ENCODE results near the gene CCDC144A. TPM values are rescaled to one million over a fixed set of nuclear protein-coding genes. Genes with fewer than 3 reads are reported as not detected.
"Not testable (repeated sequence)": the region's sequence is repeated elsewhere in the genome, so short reads cannot be mapped to it uniquely, and the experiment has no call there.

The CCDC144A gene
- total RNA-seq, 2 experiments from 2014 or later = 4.7 to 5.4 TPM

- H3K36me3 Mint-ChIP-seq; H3K9me3 Mint-ChIP-seq; H3K4me1 Mint-ChIP-seq (ENCODE audit: low read depth); POLR2A ChIA-PET; CTCF ChIA-PET; DNase-seq; H3K27ac Mint-ChIP-seq; intact Hi-C loops (cut with micrococcal nuclease); H3K4me3 Mint-ChIP-seq: not testable (repeated sequence)
- H3K27me3 Mint-ChIP-seq = peaks cover 10% of the 10 kb centered on the region
These were observed 4.0 kb upstream of the CCDC144A start for GRCh38 chr17:16686019-16686418.

DNA sequence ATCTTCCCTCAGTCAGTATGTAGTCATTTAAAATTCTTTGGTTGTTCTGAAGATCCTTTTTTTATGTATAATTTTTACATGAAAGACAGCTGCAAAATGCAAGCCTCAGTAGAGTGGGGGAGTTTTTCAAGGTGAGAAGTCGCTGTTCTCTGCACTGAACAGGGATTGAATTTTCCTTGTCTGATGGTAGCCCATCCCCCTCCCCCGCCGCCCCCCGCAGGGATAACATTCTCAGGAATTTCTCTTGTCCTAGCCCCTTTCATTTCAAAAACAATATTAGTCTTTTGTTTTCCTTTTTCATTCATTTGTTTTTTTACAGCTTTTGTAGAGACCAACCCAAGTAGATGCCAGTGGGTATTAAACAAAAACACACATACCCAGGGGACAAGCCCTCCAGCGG lies 2.9 kb upstream of the CCDC144A start:
- H3K36me3 Mint-ChIP-seq; H3K4me3 Mint-ChIP-seq; H3K9me3 Mint-ChIP-seq; DNase-seq; H3K27ac Mint-ChIP-seq; POLR2A ChIA-PET; intact Hi-C loops (cut with micrococcal nuclease); H3K4me1 Mint-ChIP-seq (ENCODE audit: low read depth); CTCF ChIA-PET: not testable (repeated sequence)
- H3K27me3 Mint-ChIP-seq = peaks cover 10% of the 10 kb centered on the region

DNA sequence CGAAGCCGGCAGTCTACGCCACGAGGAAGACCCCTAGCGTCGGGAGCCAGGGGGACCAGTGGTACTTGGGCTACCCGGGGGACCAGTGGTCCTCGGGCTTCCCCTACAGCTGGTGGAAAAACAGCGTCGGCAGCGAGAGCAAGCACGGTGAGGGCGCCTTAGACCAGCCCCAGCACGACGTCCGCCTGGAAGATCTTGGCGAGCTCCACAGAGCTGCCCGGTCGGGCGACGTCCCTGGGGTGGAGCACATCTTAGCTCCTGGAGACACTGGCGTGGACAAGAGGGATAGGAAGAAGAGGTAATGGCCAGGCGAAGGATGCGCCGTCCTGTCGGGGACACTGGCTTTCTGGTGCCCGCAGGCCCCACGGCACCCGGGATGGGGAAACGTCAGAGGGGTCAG lies 406 bp downstream of the CCDC144A start:
- DNase-seq; POLR2A ChIA-PET; intact Hi-C loops (cut with micrococcal nuclease); H3K27me3 Mint-ChIP-seq; H3K9me3 Mint-ChIP-seq; H3K27ac Mint-ChIP-seq; H3K4me1 Mint-ChIP-seq (ENCODE audit: low read depth); H3K36me3 Mint-ChIP-seq: not testable (repeated sequence)
- CTCF ChIA-PET = interaction anchor here (0.8 to 1.9 kb wide), 3 partner anchors 37 to 154 kb away, joined by 4 to 11 read pairs (median 5); no protein-coding TSS in a partner anchor
- H3K4me3 Mint-ChIP-seq = peak overlapping the region; percentile 20

GRCh38 chr17:16697603-16698002 lies 7.6 kb downstream of the CCDC144A start:
- intact Hi-C loops (cut with micrococcal nuclease) = not testable (repeated sequence)

DNA sequence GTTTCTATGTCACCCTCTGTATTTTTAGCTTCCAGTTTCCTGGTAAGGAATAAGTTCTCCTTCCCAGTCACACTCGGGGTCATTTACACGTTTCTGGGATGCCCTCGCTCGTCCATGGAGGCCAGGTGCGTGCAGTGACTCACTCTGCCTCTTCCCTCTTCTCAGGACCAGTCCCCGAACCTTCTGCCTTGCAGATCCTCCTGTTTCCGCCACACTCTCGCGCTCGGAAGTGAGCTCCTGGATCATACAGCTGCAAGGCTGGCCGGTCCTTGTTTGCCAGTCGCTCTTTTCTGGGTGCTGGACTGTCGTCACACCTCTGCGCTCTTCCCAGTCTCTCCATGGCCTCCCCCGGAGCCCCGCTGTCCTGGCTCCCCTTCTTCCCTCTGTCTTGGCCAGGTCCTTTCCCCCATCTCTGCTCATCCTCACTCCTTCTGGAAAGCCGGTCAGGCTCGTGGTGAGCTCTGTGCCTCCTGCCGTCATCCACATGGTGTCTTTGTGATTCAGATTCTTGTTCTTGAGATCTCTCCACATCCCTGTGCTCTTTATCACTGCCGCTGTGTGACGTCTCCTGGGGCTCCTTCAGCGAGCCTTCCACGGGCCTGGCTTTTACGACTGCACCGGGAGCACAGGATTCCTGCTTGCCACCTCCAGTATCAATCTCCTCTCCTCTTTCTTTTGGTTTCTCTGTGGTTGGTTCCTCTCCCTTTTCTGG lies 55.6 kb downstream of the CCDC144A start:
- H3K27ac Mint-ChIP-seq; intact Hi-C loops (cut with micrococcal nuclease); CTCF ChIA-PET; H3K9me3 Mint-ChIP-seq; H3K36me3 Mint-ChIP-seq; POLR2A ChIA-PET; H3K4me3 Mint-ChIP-seq; H3K4me1 Mint-ChIP-seq (ENCODE audit: low read depth); DNase-seq: not testable (repeated sequence)
- H3K27me3 Mint-ChIP-seq = peaks cover 31% of the 10 kb centered on the region

More at GRCh38 chr17:16697603-16698002, 7.6 kb downstream of the CCDC144A start:
- H3K9me3 Mint-ChIP-seq; DNase-seq; H3K27ac Mint-ChIP-seq; H3K4me3 Mint-ChIP-seq; H3K27me3 Mint-ChIP-seq; H3K36me3 Mint-ChIP-seq; POLR2A ChIA-PET; H3K4me1 Mint-ChIP-seq (ENCODE audit: low read depth); CTCF ChIA-PET: not testable (repeated sequence)

- intact Hi-C loops (cut with micrococcal nuclease); H3K36me3 Mint-ChIP-seq; POLR2A ChIA-PET; H3K9me3 Mint-ChIP-seq; H3K27ac Mint-ChIP-seq; DNase-seq; H3K4me3 Mint-ChIP-seq; CTCF ChIA-PET: not testable (repeated sequence)
- peaks cover 35% of the 10 kb centered on the region for H3K27me3 Mint-ChIP-seq
- peaks cover 11% of the 10 kb centered on the region for H3K4me1 Mint-ChIP-seq (ENCODE audit: low read depth)
These were observed 56.5 kb downstream of the CCDC144A start for GRCh38 chr17:16746571-16746970.

- intact Hi-C loops (cut with micrococcal nuclease); H3K9me3 Mint-ChIP-seq; CTCF ChIA-PET; H3K4me3 Mint-ChIP-seq; DNase-seq; H3K27ac Mint-ChIP-seq; POLR2A ChIA-PET; H3K36me3 Mint-ChIP-seq: not testable (repeated sequence)
- peaks cover 11% of the 10 kb centered on the region for H3K4me1 Mint-ChIP-seq (ENCODE audit: low read depth)
- peaks cover 27% of the 10 kb centered on the region for H3K27me3 Mint-ChIP-seq
These were observed 60.5 kb downstream of the CCDC144A start for GRCh38 chr17:16750515-16750914.

DNA sequence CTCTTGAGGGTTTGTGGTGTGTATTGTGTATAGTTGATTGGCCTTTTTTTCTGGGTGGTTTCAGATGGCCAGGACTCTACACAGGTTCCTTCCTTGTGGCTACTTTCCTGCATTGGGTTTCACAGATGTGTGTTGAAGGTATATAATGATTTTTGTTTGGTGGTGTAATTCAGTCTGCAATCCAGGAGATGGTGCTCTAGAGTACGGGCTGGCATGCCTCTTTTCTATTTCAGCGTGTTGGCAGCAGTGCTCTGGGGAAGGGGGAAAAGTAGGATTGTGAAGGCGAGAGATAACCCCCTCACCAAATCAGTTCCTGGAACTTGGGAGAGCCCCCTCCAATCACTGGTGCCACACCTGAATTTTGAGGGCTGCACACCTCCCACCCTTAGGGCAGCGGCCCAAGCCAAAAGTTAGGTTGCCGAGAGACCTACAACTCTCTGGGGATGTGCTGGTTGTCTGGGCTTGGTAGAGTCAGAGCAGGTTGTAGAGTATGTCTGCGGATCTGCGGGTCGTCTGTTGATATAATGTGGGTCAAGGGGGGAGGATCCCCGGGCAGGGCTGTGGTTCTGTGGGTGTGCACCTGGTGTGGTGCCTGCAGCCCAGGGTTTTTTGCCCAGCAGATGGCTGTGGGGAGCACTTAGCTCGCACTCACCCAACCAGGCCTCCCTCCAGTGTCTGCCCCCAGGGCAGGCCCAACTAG lies 61.3 kb downstream of the CCDC144A start:
- POLR2A ChIA-PET; H3K36me3 Mint-ChIP-seq; DNase-seq; intact Hi-C loops (cut with micrococcal nuclease); H3K4me1 Mint-ChIP-seq (ENCODE audit: low read depth); H3K9me3 Mint-ChIP-seq; CTCF ChIA-PET; H3K27ac Mint-ChIP-seq; H3K4me3 Mint-ChIP-seq: not testable (repeated sequence)
- H3K27me3 Mint-ChIP-seq = peaks cover 20% of the 10 kb centered on the region

DNA sequence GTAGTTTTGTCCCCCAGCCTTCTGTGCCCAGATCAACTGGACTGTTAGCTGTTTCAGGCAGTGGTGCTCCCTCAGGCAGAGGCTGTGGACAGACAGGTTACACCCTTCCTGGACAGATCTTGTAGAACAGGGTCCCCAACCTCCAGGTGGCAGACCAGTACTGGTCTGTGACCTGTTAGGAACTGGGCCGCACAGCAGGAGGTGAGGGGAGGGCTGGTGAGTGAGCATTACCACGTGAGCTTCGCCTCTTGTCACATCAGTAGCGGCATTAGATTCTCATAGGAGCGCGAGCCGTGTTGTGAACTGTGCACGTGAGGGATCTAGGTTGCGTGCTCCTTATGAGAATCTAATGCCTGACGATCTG lies 61.9 kb downstream of the CCDC144A start:
- DNase-seq; H3K36me3 Mint-ChIP-seq; H3K4me1 Mint-ChIP-seq (ENCODE audit: low read depth); POLR2A ChIA-PET; H3K4me3 Mint-ChIP-seq; intact Hi-C loops (cut with micrococcal nuclease); H3K9me3 Mint-ChIP-seq; H3K27ac Mint-ChIP-seq; CTCF ChIA-PET: not testable (repeated sequence)
- peaks cover 17% of the 10 kb centered on the region for H3K27me3 Mint-ChIP-seq

DNA sequence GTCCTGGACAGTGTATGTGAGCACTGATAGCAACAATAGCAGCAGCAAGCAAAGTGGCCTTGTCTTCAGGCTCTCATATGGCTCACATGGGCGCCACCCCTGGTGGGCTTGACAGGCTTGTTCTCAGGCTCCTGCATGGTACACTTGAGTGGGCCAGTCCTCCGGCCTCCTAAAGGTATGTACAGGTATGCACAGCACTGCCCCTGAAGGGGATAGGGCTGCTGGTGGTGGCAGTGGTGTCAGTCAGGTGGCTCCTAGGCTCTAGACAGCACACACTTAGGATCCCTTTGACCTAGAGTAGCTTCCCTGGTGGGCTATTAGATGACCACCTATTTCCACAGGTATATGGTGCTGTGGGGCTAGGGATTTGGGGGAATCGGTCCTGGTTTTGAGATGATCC lies 67.5 kb downstream of the CCDC144A start:
- H3K4me1 Mint-ChIP-seq (ENCODE audit: low read depth); H3K4me3 Mint-ChIP-seq: not testable (repeated sequence)

DNA sequence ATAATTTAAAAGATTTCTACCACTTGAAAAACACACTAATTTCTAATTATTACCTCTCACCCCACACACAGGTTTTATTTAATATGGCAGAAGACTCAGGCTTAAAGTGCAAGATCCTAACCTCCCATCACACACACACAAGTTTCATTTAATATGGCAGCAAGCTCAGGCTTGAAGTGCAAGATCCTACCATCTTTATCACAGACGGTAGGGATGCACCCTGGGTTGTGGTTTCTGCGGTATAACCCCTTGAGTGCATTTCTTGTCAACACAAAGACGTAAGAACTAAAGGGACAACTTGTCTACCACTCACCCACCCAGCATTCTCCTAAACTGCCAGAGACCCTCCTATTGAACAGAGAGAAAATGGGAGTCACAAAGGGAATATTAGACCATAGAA lies 68.1 kb downstream of the CCDC144A start:
- not testable (repeated sequence) for H3K4me3 Mint-ChIP-seq

More for the DNA sequence above, 67.5 kb downstream of the CCDC144A start:
- H3K36me3 Mint-ChIP-seq; DNase-seq; H3K27me3 Mint-ChIP-seq; H3K27ac Mint-ChIP-seq; intact Hi-C loops (cut with micrococcal nuclease); H3K9me3 Mint-ChIP-seq; POLR2A ChIA-PET; CTCF ChIA-PET: not testable (repeated sequence)

DNA sequence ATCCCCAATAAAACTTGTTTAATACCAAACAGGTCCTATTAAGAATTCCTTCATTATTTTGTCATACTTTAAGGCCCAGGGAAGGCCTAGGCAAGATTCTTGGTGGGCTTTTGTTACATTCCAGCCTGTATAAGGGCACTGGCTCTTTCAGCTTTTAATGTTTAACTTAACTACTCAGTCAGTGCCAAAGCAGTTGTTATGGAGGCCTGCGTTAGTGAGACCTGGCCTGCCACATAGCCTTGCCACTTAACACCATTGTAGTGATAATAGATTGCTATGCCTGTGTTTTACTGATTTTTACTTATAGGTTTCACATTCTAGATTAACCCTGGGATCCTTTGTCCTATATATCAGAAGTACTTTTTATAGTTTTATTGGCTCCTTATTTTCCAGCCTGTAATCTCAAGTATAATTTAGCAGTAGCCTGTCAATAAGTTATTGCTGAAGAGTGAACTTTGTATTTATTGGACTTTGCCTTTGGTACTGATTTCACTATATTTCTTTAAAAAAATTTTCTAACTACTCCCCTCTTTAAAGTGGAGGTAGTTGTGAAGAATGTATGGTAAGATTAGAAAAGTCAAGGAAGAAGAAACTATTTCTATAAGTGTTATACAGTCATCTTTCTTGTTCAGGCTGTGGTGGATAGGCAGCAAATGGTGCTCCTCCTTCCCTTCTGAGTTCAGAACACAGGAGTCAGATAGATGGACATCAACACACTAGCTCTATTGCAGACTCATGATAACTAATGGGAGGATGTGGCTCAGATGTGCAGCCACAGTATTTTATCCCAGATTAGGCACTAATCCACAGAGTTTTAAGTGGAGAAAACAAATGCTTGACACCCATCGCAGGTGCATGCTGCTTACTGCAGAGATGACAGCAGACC lies 78.5 kb downstream of the CCDC144A start:
- H3K9me3 Mint-ChIP-seq; POLR2A ChIA-PET; H3K4me3 Mint-ChIP-seq; H3K4me1 Mint-ChIP-seq (ENCODE audit: low read depth); CTCF ChIA-PET; H3K27ac Mint-ChIP-seq; H3K27me3 Mint-ChIP-seq; H3K36me3 Mint-ChIP-seq; DNase-seq; intact Hi-C loops (cut with micrococcal nuclease): not testable (repeated sequence)

More for the DNA sequence above, 68.1 kb downstream of the CCDC144A start:
- CTCF ChIA-PET; H3K27ac Mint-ChIP-seq; H3K27me3 Mint-ChIP-seq; H3K9me3 Mint-ChIP-seq; H3K4me1 Mint-ChIP-seq (ENCODE audit: low read depth); intact Hi-C loops (cut with micrococcal nuclease); DNase-seq; POLR2A ChIA-PET; H3K36me3 Mint-ChIP-seq: not testable (repeated sequence)
